Type B pancreatic cell (in vitro differentiated cells): ENCODE measurements around the gene NSRP1. TPM values are rescaled to one million over a fixed set of nuclear protein-coding genes. Genes with fewer than 3 reads are reported as not detected.

Experiments used
- DNase-seq: peaks from one replicate; pipeline ENCODE4 v3.0.0; 2021; ENCODE audit warnings: mixed read lengths; ENCODE audit not compliant: unreplicated experiment; ENCODE audit errors: extremely low spot score
- H3K27ac Mint-ChIP-seq: 2 replicates; pipeline ENCODE4 v1.8.0; 2021; ENCODE audit warnings: mild to moderate bottlenecking, mixed read lengths
- H3K27me3 Mint-ChIP-seq: 2 replicates; pipeline ENCODE4 v1.8.0; 2021; ENCODE audit warnings: mixed read lengths
- H3K36me3 Mint-ChIP-seq: 2 replicates; pipeline ENCODE4 v1.8.0; 2021; ENCODE audit warnings: mixed read lengths
- H3K4me1 Mint-ChIP-seq: one replicate; pipeline ENCODE4 v1.8.0; 2021; ENCODE audit warnings: mixed read lengths; ENCODE audit not compliant: unreplicated experiment
- H3K4me3 Mint-ChIP-seq: 2 replicates; pipeline ENCODE4 v1.8.0; 2021; ENCODE audit warnings: mild to moderate bottlenecking, mixed read lengths
- H3K9me3 Mint-ChIP-seq: 2 replicates; pipeline ENCODE4 v1.8.0; 2021; ENCODE audit warnings: mixed read lengths
- CTCF ChIP-seq: fragments of 200-600 bp; sonication (generic); conservative IDR thresholded peaks from 2 replicates; pipeline ENCODE4 v1.5.0; 2021; ENCODE audit warnings: antibody characterized with exemption, mild to moderate bottlenecking
- total RNA-seq: library from RNA; stranded (reverse); gene quantifications from 2 replicates; pipeline ENCODE4 v1.2.1, GENCODE V29; 2021; ENCODE audit warnings: low replicate concordance

The NSRP1 gene
- total RNA-seq, 1 donor from 2014 or later, result 31.6 TPM

GRCh38 chr17:30093463-30094147, 23.0 kb upstream of the NSRP1 start:
- Mint-ChIP-seq H3K27ac (no peak overlapping the region), H3K4me1 (no peaks in the 10 kb centered on the region), H3K27me3 (peaks cover 44% of the 10 kb centered on the region), H3K36me3 (no peaks in the 10 kb centered on the region), H3K9me3 (no peaks in the 10 kb centered on the region), H3K4me3 (no peak overlapping the region)
- DNase-seq, result no peak
- peak; percentile 90 for TF ChIP-seq CTCF

GRCh38 chr17:30095507-30096244, 20.9 kb upstream of the NSRP1 start:
- no peaks in the 10 kb centered on the region for H3K4me1 Mint-ChIP-seq
- H3K27me3 Mint-ChIP-seq, result peaks cover 33% of the 10 kb centered on the region
- no peaks in the 10 kb centered on the region for H3K9me3 Mint-ChIP-seq
- TF ChIP-seq CTCF, result peak; percentile 72
- H3K4me3 Mint-ChIP-seq, result no peak overlapping the region
- no peaks in the 10 kb centered on the region for H3K36me3 Mint-ChIP-seq
- no peak overlapping the region for H3K27ac Mint-ChIP-seq
- DNase-seq, result no peak

- DNase-seq, result no peak
- H3K36me3 Mint-ChIP-seq, result no peaks in the 10 kb centered on the region
- peaks cover 5% of the 10 kb centered on the region for H3K27me3 Mint-ChIP-seq
- H3K4me3 Mint-ChIP-seq, result no peak overlapping the region
- H3K9me3 Mint-ChIP-seq, result no peaks in the 10 kb centered on the region
- peaks cover 6% of the 10 kb centered on the region for H3K4me1 Mint-ChIP-seq
- no peak overlapping the region for H3K27ac Mint-ChIP-seq
- TF ChIP-seq CTCF, result no peak
Measured at GRCh38 chr17:30101686-30102390, 14.8 kb upstream of the NSRP1 start.

GRCh38 chr17:30103921-30104320, 12.7 kb upstream of the NSRP1 start:
- TF ChIP-seq CTCF, result no peak

DNA sequence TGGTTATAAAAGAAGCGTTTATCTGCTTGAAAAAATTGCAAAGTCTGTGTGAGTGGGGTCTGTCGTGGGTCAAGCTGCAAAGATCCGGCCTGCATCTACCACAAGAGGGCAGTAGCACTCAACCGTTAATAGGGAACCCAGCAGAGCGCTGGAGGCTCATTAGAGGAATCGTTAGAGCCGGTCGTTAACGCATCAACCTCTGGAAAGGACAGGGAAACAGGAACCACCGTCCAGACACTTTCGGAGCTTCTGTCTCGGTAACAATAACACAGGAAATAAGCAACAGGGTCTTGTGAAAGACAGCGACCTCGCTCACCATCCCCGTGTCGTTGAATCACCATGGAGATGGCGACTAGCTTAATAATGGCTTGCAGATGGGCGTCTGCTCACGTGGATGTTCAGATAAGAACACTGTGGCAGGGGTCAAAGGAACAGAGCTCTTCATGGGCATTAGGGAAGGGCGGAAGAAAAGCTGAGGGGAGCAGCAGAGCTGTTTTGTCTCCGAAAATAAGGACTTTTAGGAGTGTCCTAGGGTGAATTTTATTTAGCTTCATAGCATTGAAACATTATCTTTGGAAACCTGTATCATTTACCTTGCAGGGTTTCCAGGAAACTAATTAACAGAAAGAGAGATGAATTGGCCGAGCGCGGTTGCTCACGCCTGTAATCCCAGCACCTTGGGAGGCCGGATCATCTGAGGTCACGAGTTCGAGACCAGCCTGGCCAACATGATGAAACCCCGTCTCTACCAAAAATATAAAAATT, 11.9 kb upstream of the NSRP1 start:
- Mint-ChIP-seq H3K4me3 (peak overlapping the region; percentile 93), H3K9me3 (no peaks in the 10 kb centered on the region), H3K27me3 (peaks cover 2% of the 10 kb centered on the region), H3K27ac (peak overlapping the region; percentile 82), H3K36me3 (no peaks in the 10 kb centered on the region), H3K4me1 (peaks cover 6% of the 10 kb centered on the region)
- TF ChIP-seq CTCF, result peak; percentile 97
- peak; percentile 79 for DNase-seq

More at GRCh38 chr17:30103921-30104320, 12.7 kb upstream of the NSRP1 start:
- no peak overlapping the region for H3K4me3 Mint-ChIP-seq
- H3K4me1 Mint-ChIP-seq, result peaks cover 6% of the 10 kb centered on the region
- DNase-seq, result no peak
- peaks cover 3% of the 10 kb centered on the region for H3K27me3 Mint-ChIP-seq
- H3K9me3 Mint-ChIP-seq, result no peaks in the 10 kb centered on the region
- H3K36me3 Mint-ChIP-seq, result no peaks in the 10 kb centered on the region
- H3K27ac Mint-ChIP-seq, result no peak overlapping the region
